NOMO-1 treated with dmso at 0.1 percent for 144 hours (cell line): Measurements from ENCODE around the gene HIF3A.
"Not testable (repeated sequence)": the region's sequence is repeated elsewhere in the genome, so short reads cannot be mapped to it uniquely, and the experiment has no call there.

ENCODE experiments used
- DNase-seq: peaks from one replicate; lab custom pipeline; 2025; ENCODE audit not compliant: unreplicated experiment; lab: John Stamatoyannopoulos, UW

Gene HIF3A

DNA sequence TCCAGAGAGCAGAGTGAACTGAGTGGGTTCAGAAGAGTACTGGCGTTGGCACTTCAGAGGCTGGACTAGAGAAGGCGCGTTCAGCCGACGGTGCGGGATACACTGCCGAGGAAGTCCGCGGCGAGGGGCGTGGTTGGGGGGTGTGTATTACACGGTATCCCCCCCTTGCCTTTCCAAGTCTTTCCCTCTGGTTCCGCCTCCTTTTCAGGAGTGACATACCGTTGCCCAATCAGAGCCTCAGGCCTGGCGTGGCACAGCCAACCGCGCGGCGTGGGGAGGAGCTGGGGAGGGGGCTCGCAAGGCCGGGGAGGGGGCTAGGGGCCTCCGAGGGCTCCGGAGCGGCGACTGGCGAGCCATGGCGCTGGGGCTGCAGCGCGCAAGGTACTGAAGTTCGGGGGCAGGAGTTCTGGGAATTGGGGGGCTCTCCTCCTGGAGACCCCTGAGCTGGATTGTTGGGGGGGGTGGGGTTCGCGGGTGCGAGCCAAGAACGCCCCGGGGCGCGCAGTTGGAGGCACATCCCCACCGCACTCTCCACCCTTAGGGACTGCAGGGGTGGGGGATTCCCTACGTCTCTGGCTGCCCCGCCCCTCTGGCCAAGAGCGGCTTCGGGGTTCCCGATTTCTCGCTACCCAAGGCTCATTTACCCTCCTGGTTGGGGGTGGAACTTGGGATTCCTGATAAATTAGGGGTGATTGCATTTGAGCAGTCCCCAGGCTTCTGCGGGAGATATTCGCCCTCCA is at the start of gene HIF3A:
TSS of gene HIF3A (plus strand) at position 321 of the 740 bp plus-strand sequence. CDS start at position 356, 35 bp downstream.
- DNase-seq: no peak

DNA sequence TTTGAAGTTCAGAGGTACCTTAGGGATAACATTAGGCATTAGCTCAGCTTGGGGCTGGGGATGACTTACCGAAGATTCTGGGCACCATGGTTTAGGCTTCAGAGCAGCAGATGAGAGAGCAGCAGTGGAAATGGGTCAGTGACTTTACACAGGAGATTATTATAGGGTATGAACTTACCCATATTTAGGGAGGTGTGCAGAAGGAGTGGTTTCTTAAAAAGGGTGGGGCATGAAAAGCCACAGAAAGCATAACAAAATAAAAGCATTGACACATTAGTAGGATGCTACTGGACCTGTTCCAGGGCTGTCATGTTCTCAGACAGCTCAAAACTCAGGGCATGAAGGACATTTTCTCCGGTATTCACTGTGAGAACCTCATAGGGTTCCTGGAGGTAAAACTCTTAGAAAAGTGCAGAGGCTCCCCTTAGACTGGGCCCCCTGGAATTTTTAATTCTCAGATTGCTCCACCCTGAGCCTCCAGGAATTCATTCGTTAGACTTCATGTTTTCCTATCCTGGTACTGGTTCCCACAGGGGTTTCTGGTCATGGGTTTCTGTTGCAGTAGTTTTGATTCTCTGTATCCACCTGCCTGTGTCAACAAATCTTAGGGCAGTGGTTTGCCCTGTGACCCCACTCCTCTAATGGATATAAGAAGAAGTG is 46.6 kb upstream of the HIF3A start:
- DNase-seq: no peak

GRCh38 chr19:46251416-46251815 is 45.4 kb upstream of the HIF3A start:
- DNase-seq: no peak

- no peak for DNase-seq
Measured at GRCh38 chr19:46254776-46255175, 42.1 kb upstream of the HIF3A start.

GRCh38 chr19:46256855-46257254 is 40.0 kb upstream of the HIF3A start:
- DNase-seq: peak; percentile 21

- DNase-seq: not testable (repeated sequence)
Measured at GRCh38 chr19:46261501-46261900, 35.3 kb upstream of the HIF3A start.

- DNase-seq: peak; percentile 89
Measured at GRCh38 chr19:46262684-46263296, 34.1 kb upstream of the HIF3A start.

DNA sequence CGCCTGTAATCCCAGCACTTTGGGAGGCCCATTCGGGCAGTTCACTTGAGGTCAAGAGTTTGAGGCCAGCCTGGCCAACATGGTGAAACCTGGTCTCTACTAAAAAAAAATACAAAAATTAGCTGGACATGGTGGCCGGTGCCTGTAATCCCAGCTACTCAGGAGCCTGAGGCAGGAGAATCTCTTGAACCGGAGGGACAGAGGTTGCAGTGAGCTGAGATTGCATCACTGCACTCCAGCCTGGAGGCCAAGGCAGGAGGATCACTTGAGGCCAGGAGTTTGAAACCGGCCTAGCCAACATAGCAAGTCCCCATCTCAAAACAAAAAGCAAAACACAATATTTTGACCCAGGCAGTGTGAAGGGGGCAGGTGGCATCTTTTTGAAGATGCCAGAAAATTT is 32.0 kb upstream of the HIF3A start:
- not testable (repeated sequence) for DNase-seq

DNA sequence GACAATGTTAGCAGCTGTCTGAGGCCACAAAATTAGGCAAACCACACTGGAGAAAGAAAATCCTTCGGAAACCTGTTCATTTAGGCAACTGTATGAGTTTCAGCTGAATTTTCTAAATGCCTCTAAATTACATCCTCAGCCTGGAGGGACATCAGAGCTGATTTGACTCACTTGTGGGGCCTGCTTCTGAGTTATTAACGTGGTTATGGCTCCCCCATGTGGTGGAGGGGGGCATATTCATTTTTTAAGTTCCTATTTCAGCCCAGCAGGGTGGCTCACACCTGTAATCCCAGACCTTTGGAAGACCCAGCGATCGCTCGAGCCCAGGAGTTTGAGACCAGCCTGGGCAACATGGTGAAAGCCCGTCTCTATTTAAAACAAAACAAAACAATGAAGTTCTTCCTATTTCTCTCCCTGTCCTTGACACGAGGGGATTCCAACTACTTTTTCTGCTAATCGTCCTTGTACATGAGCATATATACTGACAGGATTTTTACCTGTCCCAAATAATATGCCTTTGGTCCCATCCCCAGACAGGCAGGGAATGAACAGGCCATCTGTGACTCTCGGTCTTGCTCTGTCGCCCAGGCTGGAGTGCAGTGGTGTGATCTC is 31.5 kb upstream of the HIF3A start:
- DNase-seq: peak; percentile 26

DNA sequence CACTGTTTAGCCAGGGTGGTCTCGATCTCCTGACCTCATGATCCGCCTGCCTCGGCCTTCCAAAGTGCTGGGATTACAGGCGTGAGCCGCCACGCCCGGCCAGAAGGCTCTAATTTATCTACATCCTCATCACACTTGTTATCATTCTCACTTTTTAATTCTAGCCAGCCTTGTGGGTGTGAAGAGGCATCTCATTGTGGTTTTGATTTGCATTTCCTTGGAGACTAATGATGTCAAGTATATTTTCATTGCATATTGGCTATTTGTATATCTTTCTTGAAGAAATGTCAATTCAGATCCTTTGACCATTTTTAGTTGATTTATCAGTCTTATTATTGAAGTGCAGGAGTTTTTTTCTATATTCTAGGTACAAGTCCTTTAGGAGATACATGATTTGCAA is 27.7 kb upstream of the HIF3A start:
- DNase-seq: no peak

GRCh38 chr19:46270521-46271256 is 26.2 kb upstream of the HIF3A start:
- no peak for DNase-seq

DNA sequence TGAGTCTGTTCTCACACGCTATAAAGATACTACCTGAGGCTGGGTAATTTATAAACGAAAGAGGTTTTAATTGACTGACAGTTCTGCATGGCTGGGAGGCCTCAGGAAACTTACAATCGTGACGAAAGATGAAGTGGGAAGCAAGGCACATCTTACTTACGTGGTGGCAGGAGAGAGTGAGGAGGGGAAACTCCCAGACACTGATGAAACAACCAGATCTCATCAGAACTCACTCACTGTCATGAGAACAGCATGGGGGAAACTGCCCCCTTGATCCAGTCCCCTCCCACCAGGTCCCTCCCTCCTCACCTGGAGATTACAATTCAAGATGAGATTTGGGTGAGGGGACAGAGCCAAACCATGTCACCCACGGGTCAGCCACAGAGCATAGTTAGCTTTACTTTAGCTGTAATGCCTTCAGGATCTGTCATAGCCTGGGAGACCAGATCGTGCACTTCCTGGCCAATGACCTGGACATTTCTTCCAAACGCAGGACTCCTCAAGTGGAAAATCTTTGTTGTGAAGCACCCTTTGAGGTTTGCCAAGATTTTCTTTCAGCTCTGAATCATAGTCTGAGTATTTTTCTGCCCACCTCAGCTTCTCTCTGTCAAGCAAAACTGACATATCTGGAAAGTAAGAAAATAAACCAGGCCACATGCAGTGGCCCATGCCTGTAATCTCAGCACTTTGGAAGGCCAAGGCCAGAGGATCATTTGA is 25.2 kb upstream of the HIF3A start:
- DNase-seq: no peak

DNA sequence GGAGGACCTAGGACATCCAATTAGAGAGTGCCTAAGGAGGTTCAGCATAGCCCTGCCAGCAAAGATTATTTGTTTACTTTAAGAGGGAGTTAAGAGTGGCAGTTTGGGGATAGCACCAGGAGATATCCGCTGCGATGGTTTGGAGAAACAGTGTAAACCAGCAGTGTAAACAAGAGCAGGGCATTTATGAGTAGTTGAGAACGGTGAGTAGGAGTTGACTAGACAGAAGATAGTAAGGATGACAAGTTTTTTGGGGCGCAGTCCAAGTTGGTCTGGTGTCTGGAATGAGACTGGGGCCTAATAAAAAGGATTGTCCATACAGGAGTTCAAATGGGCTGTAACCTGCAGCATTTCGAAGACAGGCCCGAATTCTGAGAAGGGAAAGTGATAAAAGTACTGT is 22.9 kb upstream of the HIF3A start:
- not testable (repeated sequence) for DNase-seq

GRCh38 chr19:46279177-46279576 is 17.7 kb upstream of the HIF3A start:
- no peak for DNase-seq

DNA sequence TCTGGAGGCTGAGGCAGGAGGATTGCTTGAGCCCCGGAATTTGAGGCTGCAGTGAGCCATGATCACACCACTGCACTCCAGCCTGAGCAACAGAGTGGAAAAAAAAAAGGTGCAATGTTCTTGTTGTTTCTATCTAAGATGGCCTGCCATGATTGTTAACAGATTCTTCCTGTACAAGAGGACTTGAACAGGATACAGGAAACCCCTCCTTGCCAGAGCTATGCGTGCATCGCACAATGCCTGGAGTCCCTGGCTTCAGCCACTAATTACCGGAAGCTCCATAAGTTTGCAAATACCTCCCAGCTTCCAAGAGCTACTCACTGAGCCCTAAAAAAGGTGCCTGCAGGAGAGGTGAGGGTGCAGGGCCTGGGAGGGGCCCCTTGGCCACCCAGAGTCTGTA is 13.1 kb upstream of the HIF3A start:
- DNase-seq: no peak

GRCh38 chr19:46284635-46285034 is 12.2 kb upstream of the HIF3A start:
- no peak for DNase-seq

- DNase-seq: no peak
Measured at GRCh38 chr19:46287585-46287984, 9.3 kb upstream of the HIF3A start.

- DNase-seq: no peak
Measured at GRCh38 chr19:46288896-46289588, 7.8 kb upstream of the HIF3A start.

GRCh38 chr19:46289724-46290619 is 6.9 kb upstream of the HIF3A start:
- no peak for DNase-seq
